ENCODE measurements around the gene AMZ2. TPM values are rescaled to one million over a fixed set of nuclear protein-coding genes. Genes with fewer than 3 reads are reported as not detected.

AMZ2 gene
- polyA plus RNA-seq, 1 donor: 45.9 TPM

DNA sequence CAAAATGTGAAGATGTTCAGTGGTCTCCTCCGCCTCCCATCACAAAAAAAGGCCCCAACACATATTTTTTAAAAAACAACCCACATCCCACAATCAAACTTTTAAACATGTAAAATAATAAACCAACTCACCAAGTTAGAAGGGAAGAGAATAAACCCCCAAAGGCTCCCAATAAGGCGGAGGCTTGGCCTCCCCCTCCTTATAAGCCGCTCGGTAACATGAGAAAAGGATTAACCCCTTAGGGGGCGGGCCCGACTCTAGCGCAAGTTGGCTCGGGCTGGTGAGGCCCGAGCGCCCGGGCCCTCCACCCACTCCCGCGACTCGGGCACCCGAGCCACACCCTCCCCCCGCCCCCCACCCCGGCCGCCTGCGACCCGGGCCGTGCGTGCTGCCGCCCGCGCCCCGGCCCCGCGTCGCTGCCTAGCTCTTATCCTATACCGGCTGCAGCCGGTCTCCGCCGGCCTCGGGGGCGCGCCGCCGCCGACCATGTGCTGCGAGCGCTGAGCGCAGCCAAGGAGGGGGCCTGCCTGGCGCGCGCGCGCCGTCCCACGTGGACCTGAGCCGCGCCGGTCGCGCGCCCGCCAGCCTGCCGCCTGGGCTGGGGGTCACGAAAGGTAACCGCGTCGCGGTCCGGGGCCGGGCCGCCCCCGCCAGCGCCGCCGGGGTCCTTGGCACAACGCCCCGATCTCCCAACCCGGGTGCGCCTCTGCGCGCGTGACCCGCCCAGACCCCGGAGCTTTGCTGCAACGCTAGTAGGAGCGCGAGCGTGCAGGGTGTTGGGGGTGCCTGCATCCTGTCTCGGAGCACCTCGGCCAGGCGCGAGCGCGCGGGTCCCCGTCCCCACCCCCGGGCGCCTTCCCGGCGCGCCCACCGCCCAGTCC is 43.4 kb downstream of the AMZ2 start, which contains the start of the genes ARSG and SLC16A6:
Gene ARSG (plus strand): TSS at position 541 of the 881 bp plus-strand sequence. CDS start 15,999 bp downstream, outside the sequence.
Gene SLC16A6 (minus strand): TSS at position 173 of the 881 bp plus-strand sequence. CDS start 12,807 bp downstream, outside the sequence.
- H3K4me1 ChIP-seq (ENCODE audit: control insufficient read depth, insufficient read depth, low read length): no peaks in the 10 kb centered on the region
- H3K27ac ChIP-seq (ENCODE audit: low read length): peak within 1 kb of the TSS; percentile 26
- no peaks in the 10 kb centered on the region for H3K36me3 ChIP-seq (ENCODE audit: control insufficient read depth, insufficient read depth, low read length)
- H3K9me3 ChIP-seq (ENCODE audit: control insufficient read depth, low read depth, low read length): peaks cover 3% of the 10 kb centered on the region
- no CpG with 5 or more reads among the region's 96 CpGs for WGBS (ENCODE audit: insufficient coverage, low lambda C conversion rate)
- DNase-seq: peak; percentile 45 to 54
- H3K4me3 ChIP-seq (ENCODE audit: low read length): peak within 1 kb of the TSS; percentile 32
- H3K27me3 ChIP-seq (ENCODE audit: control insufficient read depth, insufficient read depth, low read length): peaks cover 65% of the 10 kb centered on the region

DNA sequence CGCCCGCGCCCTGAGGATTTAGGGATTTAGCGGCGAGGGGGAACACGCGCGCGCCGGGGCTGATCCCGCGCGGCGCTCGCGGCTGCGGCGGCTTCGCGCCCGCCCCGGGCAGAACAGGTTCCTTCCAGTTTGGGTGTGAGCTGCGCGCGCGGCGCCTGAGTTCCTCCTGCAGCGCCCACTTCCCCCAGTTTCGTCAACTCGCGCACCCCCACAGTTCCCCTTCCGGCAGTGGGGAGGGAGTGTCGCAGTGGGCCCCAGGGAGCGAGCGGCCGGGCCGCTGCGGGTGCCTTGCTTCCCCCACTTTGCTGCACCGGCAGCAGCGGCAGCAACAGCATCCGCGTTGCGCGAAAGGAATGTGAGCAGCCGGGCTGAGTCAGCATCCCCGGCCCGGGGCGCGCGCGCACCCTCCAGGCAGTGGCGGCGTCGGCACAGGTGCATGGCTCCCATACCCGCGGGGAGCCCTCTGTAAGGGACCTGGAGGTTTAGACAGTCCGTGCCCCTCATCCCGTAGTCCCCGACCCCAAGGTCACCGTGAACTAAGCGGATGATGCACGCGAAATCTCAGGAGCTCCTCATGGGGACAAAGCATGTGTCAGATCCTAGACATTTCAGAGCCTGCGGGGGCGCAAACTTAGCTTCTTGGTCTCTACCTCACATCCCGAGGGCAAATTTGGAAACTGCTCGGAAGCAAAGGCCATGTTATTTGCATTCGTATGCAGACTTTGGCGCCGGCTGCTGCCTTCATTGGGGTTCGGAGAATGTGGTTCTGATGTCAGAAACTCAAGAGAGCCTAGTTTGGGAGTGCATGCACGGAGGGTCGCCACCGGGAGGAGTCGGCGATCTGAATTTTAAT is 44.2 kb downstream of the AMZ2 start:
- peaks cover 3% of the 10 kb centered on the region for H3K9me3 ChIP-seq (ENCODE audit: control insufficient read depth, low read depth, low read length)
- H3K27ac ChIP-seq (ENCODE audit: low read length): peak overlapping the region; percentile 26
- H3K4me1 ChIP-seq (ENCODE audit: control insufficient read depth, insufficient read depth, low read length): no peaks in the 10 kb centered on the region
- peak; percentile 28 to 72 for DNase-seq
- no CpG with 5 or more reads among the region's 76 CpGs for WGBS (ENCODE audit: insufficient coverage, low lambda C conversion rate)
- H3K36me3 ChIP-seq (ENCODE audit: control insufficient read depth, insufficient read depth, low read length): no peaks in the 10 kb centered on the region
- peaks cover 71% of the 10 kb centered on the region for H3K27me3 ChIP-seq (ENCODE audit: control insufficient read depth, insufficient read depth, low read length)
- peak overlapping the region; percentile 32 for H3K4me3 ChIP-seq (ENCODE audit: low read length)

DNA sequence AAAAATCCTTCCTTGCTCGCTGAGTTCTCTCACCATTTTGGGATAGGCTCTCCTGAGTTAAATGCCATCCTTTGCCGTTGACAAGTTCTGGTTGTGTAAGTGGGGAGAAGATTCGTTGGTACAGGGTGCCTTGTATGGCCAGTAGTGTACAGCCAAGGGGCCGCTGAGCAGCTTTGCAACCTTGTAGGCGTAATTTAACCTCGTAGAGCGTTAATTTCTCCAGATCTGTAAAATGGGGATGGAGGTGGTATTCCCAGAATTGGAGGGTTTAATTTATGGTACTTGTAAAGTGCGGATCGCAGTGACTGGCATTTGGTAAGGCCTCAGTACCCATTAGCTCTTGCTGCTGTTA is 44.8 kb downstream of the AMZ2 start:
- H3K27ac ChIP-seq (ENCODE audit: low read length): peak overlapping the region; percentile 26
- H3K36me3 ChIP-seq (ENCODE audit: control insufficient read depth, insufficient read depth, low read length): no peaks in the 10 kb centered on the region
- H3K27me3 ChIP-seq (ENCODE audit: control insufficient read depth, insufficient read depth, low read length): peaks cover 73% of the 10 kb centered on the region
- H3K4me1 ChIP-seq (ENCODE audit: control insufficient read depth, insufficient read depth, low read length): no peaks in the 10 kb centered on the region
- no peak overlapping the region for H3K4me3 ChIP-seq (ENCODE audit: low read length)
- H3K9me3 ChIP-seq (ENCODE audit: control insufficient read depth, low read depth, low read length): peaks cover 3% of the 10 kb centered on the region
- no CpG with 5 or more reads among the region's 9 CpGs for WGBS (ENCODE audit: insufficient coverage, low lambda C conversion rate)
- DNase-seq: no peak

DNA sequence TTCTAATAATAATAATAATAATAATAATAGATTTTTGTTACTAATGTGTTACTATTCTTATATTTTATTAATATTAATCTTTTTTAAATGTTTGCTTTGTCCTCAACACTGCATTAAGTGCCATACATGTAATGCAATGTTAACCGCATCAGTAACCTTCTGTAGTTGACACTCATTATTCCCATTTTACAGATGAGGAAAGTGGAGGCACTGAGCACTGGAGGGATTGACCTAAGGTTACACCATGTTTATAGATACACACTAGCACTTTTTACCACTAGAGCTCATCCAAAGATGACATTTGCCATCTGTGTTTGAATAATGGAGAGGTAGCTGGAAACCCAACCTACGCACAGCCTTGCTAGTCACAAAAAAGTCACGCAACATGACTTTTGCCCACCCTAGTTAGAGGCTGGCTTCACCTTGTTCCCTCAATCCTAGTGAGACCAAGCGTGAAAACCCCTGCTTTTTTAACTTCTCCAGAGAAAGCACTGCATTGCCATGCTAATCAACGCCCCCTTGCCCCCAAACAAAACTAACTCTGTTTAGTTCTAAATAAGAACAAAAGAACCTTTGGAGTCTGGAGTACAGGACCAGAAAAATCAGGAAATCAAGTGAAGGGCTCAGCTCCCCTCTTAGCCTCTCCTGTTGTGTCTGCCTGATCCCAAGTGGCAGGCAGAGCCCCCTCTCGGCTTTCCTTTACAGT is 45.8 kb downstream of the AMZ2 start:
- no peak for DNase-seq
- H3K4me1 ChIP-seq (ENCODE audit: control insufficient read depth, insufficient read depth, low read length): no peaks in the 10 kb centered on the region
- WGBS (ENCODE audit: insufficient coverage, low lambda C conversion rate): 57% methylated on average over 1 of the region's 6 CpGs
- no peaks in the 10 kb centered on the region for H3K36me3 ChIP-seq (ENCODE audit: control insufficient read depth, insufficient read depth, low read length)
- no peak overlapping the region for H3K4me3 ChIP-seq (ENCODE audit: low read length)
- H3K27ac ChIP-seq (ENCODE audit: low read length): no peak overlapping the region
- H3K9me3 ChIP-seq (ENCODE audit: control insufficient read depth, low read depth, low read length): peaks cover 3% of the 10 kb centered on the region
- H3K27me3 ChIP-seq (ENCODE audit: control insufficient read depth, insufficient read depth, low read length): peaks cover 68% of the 10 kb centered on the region

DNA sequence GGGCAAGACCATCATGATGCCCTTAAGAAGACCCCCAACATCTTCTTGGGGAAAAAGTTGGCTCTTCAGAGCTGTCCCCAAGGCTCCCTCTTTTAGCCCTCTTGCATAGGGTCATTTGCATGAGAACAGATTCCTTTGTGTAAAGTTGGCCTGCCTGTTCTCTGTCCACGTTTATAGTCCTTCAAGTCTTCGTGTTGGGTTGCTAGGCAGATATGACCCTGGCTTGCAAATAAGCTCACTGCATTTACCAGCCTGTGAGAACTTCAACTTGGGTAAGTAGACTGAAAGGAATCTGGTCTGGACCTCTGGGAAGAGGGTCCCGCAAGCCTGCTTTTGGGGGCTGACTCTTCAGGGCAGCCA is 46.3 kb downstream of the AMZ2 start:
- no peak overlapping the region for H3K4me3 ChIP-seq (ENCODE audit: low read length)
- H3K27me3 ChIP-seq (ENCODE audit: control insufficient read depth, insufficient read depth, low read length): peaks cover 62% of the 10 kb centered on the region
- no peak for DNase-seq
- no CpG with 5 or more reads among the region's 3 CpGs for WGBS (ENCODE audit: insufficient coverage, low lambda C conversion rate)
- no peak overlapping the region for H3K27ac ChIP-seq (ENCODE audit: low read length)
- H3K4me1 ChIP-seq (ENCODE audit: control insufficient read depth, insufficient read depth, low read length): no peaks in the 10 kb centered on the region
- no peaks in the 10 kb centered on the region for H3K36me3 ChIP-seq (ENCODE audit: control insufficient read depth, insufficient read depth, low read length)
- peaks cover 3% of the 10 kb centered on the region for H3K9me3 ChIP-seq (ENCODE audit: control insufficient read depth, low read depth, low read length)

DNA sequence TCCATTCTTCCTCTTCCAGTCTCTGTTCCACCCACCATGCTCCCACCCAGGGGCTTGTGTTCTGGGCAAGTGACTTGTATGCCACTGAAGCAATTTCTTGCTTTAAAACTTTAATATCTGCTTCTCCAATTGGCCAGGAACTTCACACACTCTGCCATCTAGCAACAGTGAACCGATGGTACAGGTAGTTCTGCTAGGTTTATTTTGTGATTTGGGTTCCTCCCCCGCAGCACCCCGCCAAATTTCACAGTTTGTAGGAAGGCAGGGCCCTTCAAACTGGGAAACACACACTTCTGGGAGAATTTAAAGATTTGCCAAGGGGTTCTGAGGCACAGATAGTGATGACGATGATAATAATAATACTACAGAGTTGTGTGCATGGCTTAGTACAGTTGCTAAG is 46.8 kb downstream of the AMZ2 start:
- H3K9me3 ChIP-seq (ENCODE audit: control insufficient read depth, low read depth, low read length): peaks cover 3% of the 10 kb centered on the region
- DNase-seq: no peak
- no peak overlapping the region for H3K27ac ChIP-seq (ENCODE audit: low read length)
- no peaks in the 10 kb centered on the region for H3K36me3 ChIP-seq (ENCODE audit: control insufficient read depth, insufficient read depth, low read length)
- H3K4me1 ChIP-seq (ENCODE audit: control insufficient read depth, insufficient read depth, low read length): no peaks in the 10 kb centered on the region
- peaks cover 58% of the 10 kb centered on the region for H3K27me3 ChIP-seq (ENCODE audit: control insufficient read depth, insufficient read depth, low read length)
- H3K4me3 ChIP-seq (ENCODE audit: low read length): no peak overlapping the region
- WGBS (ENCODE audit: insufficient coverage, low lambda C conversion rate): no CpG with 5 or more reads among the region's 4 CpGs

DNA sequence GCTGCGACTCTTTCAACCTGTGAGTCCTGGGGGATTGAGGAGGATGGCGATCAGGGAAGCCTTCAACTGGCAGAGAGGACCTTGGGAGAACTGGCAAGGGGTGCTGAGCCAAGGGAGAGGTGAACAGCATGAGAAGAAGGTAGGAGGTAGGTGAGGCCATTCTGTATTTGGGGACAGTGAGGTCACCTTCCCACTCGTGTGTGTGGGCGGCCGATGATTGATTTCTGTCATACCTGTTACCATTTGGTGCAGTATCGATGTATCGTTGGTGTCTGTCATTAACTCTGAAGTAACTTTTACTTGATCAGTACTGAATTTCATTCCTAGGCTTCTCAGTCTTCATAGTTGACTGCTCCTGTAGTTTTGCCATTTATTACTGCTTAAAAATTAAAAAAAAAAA is 47.2 kb downstream of the AMZ2 start:
- Histone ChIP-seq H3K4me3 (ENCODE audit: low read length) (no peak overlapping the region), H3K36me3 (ENCODE audit: control insufficient read depth, insufficient read depth, low read length) (no peaks in the 10 kb centered on the region), H3K27me3 (ENCODE audit: control insufficient read depth, insufficient read depth, low read length) (peaks cover 56% of the 10 kb centered on the region), H3K27ac (ENCODE audit: low read length) (no peak overlapping the region), H3K9me3 (ENCODE audit: control insufficient read depth, low read depth, low read length) (peaks cover 3% of the 10 kb centered on the region), H3K4me1 (ENCODE audit: control insufficient read depth, insufficient read depth, low read length) (no peaks in the 10 kb centered on the region)
- no CpG with 5 or more reads among the region's 7 CpGs for WGBS (ENCODE audit: insufficient coverage, low lambda C conversion rate)
- DNase-seq: no peak

DNA sequence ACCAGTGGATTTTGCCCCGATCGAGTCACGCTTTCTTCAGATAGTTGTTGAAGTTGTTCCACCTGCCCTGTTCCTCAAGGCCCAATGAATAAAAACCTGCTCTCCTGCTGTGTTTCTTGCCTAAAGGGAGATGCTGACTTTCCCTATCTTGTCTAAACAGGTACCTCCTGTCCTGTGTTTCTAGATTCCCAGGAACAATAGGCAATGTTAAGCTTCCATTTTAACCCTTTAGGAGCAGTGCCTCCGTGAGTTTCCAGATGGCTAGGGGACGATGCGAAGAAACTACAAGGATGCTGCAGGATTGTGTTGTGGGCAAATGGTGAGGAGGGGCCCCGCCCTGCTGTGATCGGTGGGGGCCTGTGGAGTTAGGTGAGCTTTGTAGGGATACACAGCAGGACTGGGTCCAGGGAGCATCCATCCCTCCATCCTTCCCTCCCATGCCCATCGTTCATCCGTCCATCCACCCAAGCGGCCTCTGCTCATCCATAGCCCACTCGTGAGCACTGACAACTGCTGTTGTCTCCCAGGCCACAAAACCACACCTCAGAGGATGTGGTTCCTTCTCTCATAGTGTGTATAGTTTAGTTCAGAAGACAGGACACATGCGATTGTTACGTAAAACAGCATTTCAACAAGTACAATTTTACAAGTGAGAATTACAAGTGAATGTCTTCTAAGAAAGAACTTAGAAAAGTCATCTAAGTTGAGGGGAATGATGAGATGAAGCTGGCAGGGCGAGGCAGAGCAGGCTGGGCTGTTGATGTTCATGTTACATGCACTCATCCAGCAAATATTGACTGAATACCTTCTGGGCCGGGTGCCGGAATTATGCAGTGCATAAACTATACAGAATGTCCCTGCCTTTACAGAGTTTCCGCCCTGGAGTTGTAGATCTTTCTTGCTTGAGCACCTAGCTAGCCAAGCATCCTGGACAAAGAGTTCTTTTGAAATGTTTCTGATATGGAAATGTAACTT is 48.7 kb downstream of the AMZ2 start:
- no CpG with 5 or more reads among the region's 18 CpGs for WGBS (ENCODE audit: insufficient coverage, low lambda C conversion rate)
- no peak overlapping the region for H3K27ac ChIP-seq (ENCODE audit: low read length)
- H3K4me1 ChIP-seq (ENCODE audit: control insufficient read depth, insufficient read depth, low read length): no peaks in the 10 kb centered on the region
- no peaks in the 10 kb centered on the region for H3K36me3 ChIP-seq (ENCODE audit: control insufficient read depth, insufficient read depth, low read length)
- no peak for DNase-seq
- H3K27me3 ChIP-seq (ENCODE audit: control insufficient read depth, insufficient read depth, low read length): peaks cover 48% of the 10 kb centered on the region
- H3K9me3 ChIP-seq (ENCODE audit: control insufficient read depth, low read depth, low read length): peaks cover 3% of the 10 kb centered on the region
- no peak overlapping the region for H3K4me3 ChIP-seq (ENCODE audit: low read length)

DNA sequence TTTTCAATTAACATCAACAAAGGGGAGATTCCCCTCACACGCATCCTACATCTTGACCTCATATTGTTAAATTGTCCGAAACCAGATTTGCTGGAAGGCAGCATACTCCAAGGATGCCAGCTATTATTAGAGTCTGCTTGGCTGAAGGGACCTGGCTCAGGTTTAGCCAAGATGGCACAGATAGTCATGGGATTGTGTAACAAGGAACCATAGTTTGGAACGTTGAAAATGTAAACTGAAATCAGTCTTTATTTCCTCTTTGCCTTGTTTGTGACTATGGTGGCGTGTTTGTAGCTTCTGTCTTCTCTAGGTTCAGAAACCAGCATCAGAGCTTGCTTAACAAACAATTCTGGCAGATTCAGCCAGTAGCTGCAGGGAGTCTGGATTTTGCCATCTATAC is 49.4 kb downstream of the AMZ2 start:
- Histone ChIP-seq H3K4me1 (ENCODE audit: control insufficient read depth, insufficient read depth, low read length) (no peaks in the 10 kb centered on the region), H3K36me3 (ENCODE audit: control insufficient read depth, insufficient read depth, low read length) (no peaks in the 10 kb centered on the region), H3K27me3 (ENCODE audit: control insufficient read depth, insufficient read depth, low read length) (peaks cover 43% of the 10 kb centered on the region), H3K27ac (ENCODE audit: low read length) (no peak overlapping the region), H3K4me3 (ENCODE audit: low read length) (no peak overlapping the region), H3K9me3 (ENCODE audit: control insufficient read depth, low read depth, low read length) (no peaks in the 10 kb centered on the region)
- WGBS (ENCODE audit: insufficient coverage, low lambda C conversion rate): no CpG with 5 or more reads among the region's 4 CpGs
- DNase-seq: no peak
